NCI-H345 (cell line): Measurements from ENCODE around the gene ZNF576.
"Not testable (repeated sequence)": the region's sequence is repeated elsewhere in the genome, so short reads cannot be mapped to it uniquely, and the experiment has no call there.

ENCODE experiments used
- DNase-seq: peaks from one replicate; lab custom pipeline; 2025; lab: John Stamatoyannopoulos, UW

ZNF576 gene

GRCh38 chr19:43599635-43600295 lies 3.4 kb downstream of the ZNF576 start:
- DNase-seq = no peak

DNA sequence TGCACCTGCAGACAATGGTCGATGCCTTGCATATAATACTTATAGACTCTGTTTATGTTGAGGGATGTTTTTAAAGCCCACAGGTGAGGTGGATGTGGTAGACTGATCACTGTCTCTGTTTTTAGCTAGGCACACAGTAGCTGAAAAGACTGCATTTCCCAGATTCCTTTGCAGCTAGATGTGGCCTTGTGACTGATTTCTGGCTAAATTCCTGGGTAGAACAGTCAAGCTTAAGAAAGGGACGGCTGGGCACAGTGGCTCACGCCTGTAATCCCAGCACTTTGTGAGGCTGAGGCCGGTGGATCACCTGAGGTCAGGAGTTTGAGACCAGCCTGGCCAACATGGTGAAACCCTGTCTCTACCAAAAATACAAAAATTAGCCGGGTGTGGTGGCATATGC lies 3.9 kb downstream of the ZNF576 start:
- DNase-seq = not testable (repeated sequence)

GRCh38 chr19:43605875-43606568 lies 9.6 kb downstream of the ZNF576 start:
- DNase-seq = peak; percentile 41

DNA sequence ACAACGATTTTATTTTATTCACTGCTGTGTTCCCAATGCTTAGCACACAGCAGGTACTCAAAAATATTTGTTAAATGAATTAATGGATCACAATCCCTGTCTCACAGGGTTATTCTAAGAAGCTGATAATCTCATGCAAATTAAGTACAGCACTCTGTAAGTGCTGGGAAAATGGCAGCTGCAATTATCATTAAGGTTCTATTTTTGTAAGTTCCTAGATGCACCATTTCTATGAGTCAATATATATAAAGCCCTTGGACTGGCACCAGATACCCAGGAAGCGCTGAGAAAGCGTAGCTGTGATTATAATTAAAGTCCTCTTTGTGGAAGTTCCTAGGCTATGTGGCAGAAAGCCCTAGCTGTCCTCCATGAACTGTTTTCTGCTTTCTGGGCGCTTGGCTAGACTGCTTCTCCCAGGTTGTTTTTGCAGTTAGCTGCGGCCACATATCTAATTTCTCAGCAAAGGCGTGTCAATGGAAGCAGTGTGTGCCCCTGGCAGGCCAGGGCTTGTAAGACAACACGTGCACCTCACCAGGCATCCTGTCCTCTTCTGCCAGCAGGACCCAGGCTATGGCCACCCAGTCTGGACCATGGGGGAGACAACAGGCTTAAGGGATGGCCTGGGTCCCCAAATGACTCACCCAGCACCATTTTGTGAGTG lies 10.3 kb downstream of the ZNF576 start:
- no peak for DNase-seq

DNA sequence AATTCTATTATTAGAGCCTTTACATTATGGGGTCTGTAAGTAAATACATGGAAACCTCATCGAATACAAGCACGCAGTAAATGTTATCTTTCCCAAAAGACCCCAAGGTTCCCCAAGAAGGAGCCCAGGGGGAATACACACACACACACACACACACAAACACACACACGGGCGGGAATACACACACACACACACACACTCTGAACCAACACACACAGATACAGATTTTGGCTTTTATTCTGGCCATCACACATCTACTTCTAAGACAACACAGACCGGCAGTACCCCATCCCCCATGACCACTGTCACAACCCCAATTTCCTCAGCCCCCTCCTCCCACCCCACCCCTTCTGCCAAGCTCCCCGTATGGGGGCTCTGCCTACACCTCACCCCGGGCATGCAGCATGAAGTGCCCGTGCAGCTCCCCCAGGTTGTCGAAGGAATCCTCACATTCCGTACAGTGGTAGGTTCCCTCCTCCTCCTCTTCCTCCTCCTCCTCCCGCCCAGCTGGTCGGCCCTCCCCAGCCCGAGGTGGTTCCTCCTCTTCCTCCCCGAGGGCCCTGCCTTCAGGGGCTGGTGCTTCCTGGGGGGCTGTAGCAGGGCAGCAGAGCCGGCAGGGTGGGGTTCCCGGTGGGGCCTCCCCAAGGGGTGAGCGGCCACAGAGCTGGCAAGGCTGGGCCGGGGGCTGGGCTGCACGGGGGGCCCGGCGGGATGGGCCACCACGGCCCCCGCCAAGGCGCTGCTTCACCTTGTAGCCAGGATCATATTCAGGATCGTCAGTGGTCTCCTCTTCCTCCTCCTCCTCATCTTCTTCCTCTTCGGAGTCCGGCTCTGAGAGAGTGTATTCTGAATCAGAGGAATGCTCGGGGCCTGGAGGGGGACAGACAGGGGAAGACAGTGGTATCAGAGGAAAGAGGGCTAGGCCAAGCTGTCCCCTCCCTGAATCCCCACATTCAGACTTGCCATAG lies 11.1 kb downstream of the ZNF576 start:
- DNase-seq = no peak

GRCh38 chr19:43609872-43610271 lies 13.5 kb downstream of the ZNF576 start:
- DNase-seq = no peak

GRCh38 chr19:43610493-43610892 lies 14.1 kb downstream of the ZNF576 start:
- DNase-seq = no peak

DNA sequence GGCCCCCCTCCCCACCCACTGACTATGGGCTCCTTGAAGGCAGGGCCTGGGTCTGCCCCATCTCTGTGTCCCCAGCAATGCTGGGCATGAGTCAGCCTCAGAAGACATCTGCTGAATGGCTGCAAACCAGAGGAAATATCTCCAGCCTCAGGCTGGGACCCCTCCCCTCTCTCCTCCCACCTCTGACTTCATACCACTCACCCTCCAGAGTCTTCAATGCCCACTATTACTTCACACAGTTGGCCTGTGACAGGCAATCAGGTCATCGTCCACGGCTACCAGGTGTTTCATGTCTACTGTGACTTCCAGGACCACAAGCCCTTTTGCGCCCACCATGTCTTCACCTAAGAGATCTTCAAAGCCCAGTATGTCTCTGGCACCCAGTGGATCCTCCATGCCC lies 15.4 kb downstream of the ZNF576 start, which contains the start of gene SRRM5:
Gene SRRM5, plus strand, starts transcription at position 301 of the 400 bp plus-strand sequence. Its CDS starts 34 bp downstream, at position 335.
- DNase-seq = no peak

DNA sequence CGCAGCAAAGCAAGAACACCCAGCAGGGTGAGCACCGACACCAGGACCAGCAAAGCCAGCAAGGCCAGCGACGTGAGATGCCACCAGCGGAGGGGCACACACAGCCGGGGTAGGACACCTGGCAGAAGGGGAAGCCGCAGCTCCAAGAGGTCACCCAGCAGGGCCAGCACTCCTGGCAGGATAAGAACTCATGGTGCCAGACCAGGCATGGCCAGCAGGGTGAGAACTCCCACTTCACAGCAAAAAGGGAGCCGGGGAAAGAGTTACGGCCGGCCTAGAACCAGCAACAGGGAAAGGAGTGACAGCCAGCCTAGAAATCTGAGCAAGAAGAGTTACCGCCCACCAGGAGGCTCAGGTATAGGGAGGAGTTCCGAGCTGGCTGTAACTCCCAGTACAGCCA lies 16.0 kb downstream of the ZNF576 start:
- DNase-seq = no peak

DNA sequence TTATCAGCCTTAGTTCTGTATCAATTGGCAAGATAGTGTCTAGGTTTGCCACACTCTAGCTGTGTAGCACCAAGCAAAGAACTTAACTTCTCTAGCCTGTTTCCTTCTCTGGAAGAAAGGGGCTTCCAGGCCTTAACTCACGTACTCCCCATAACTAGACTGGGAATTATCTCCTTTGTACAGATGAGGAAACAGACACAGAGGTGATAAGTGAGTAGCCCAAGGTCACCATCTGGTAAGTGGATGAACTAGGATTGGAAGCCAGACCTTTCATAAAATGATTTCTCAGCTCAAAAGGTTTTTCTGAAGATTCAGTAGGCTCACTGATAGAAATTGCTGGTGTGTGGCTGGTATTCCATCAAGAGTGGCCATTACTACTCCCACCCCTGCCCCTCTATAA lies 19.9 kb downstream of the ZNF576 start:
- no peak for DNase-seq

DNA sequence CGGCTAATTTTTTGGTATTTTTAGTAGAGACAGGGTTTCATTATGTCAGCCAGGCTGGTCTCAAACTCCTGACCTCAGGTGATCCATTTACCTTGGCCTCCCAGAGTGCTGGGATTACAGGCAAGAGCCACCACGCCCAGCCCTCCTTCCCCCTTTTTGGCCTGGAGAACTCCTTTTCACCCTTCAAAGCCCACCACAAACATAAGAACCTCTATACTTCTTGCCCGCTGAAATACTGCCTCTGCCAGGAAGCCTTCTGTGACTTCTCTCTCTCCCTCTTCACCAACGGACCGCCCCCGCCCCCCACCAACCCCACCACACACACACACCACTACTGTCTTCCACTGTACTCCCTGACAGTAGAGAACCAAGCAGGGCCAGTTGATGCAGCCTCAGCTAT lies 20.6 kb downstream of the ZNF576 start:
- DNase-seq = no peak

DNA sequence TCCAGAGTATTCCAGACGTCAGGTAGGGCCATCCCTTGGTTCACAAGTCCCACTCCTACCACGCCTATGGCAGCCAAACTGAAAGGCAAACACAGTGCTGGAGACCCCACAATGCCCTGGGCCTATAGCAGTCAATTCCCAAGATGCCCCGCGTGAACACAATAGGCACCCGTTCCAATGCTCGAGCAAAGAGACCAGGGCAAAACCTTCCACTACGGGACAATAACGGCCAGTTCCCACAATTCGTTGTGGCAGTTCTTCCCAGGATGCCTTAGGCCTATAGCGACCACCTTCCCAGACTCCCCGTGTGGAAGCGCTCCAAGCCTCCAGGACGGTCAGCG lies 22.5 kb downstream of the ZNF576 start:
- peak; percentile 59 for DNase-seq

- peak; percentile 80 for DNase-seq
These were observed 23.1 kb downstream of the ZNF576 start, which contains the start of gene ZNF428 for GRCh38 chr19:43619262-43620060. Gene ZNF428 (minus strand): TSS chr19:43619629. CDS start chr19:43614304, 5,325 bp downstream.

GRCh38 chr19:43620061-43621001 lies 23.9 kb downstream of the ZNF576 start:
- DNase-seq = no peak

DNA sequence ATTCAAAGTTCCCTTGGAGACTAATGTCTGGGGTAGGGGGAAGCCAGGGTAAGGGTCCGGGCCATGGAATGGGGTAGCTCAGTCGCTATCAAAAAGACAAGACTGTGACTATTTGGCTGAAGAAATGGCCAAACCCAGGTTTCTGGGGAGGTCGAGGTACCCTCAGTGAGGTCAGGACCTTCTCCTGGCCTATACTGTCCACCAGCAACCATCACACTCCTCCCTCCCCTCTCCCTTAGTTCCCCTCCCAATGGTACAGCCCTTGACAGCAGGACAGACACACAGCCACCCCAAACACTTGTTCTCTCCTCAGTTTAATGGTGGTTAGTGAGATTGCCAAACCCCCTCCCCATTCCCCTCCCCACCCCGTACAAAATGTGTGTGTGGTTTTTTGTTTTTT lies 25.7 kb downstream of the ZNF576 start:
- no peak for DNase-seq

DNA sequence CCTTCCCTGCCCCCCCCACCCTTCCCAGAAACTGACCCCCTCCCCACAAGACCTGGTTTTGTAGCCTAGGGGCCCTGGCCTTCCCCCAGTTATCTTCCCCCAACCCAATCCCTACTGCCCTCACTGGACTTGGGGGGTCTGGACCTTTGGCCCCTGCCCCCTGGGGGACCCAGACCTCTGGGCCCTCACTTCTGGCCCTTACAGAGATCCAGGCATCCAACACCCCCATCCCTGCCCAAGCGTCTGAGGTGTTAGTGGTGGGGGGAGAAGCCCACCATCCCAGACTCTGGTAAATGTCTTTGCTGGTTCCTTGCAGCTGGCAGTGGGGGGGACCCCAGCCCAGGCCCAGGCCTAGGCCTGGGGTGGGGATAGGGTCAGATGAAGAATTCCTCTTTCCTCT lies 26.6 kb downstream of the ZNF576 start:
- no peak for DNase-seq

DNA sequence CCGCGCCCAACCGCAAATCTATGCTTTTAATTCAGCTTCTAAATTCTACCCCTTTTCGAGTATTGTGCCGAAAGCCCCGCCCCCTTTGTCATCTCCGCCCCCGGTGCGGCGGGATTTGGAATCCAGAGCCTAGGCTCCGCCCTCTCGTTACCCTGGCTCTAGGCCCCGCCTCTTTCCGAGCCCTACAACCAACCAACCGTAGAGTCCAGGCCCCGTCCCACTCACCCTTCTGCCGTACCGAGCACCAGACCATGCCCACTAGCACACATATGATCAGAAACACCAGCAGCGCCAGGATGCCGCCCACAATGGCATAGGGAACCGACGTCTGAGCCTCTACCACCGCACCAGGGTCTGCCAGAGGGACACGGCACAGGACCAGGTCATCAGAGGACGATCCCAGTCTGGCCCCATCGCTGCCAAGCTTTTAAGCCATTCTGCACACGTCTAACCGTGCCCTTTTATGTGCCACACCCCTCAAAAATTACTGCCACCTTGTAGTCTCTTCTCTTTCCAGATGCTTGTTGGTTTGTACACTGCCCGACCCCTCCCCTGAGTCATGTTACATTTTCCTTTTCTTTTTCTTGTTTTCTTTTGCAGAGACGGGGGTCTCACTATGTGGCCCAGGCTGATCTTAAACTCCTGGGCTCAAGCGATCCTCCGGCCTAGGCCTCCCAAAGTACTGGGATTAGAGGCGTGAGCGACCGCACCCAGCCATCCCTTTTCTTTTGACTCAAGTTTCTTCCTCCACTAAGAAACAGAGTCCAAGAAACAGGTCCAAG lies 27.7 kb downstream of the ZNF576 start:
- DNase-seq = no peak

DNA sequence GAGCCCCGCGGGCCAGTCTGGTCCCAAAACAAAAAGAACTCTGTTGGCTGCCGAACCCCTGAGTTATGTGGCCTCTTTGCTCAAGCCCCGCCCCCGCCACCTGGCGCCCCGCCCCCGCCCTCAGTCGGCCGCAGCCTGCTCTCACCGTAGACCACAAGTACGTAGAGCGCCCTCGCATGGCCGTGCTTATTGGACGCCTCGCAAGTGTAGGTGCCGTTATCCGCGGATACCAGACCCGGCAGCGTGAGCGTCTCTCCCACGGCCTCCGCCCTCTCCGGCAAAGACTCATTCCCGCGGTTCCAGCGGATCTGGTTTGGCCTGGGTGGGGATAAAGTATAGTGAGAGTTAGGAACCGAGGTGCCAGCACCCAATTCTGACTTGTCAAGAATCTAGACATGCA lies 28.5 kb downstream of the ZNF576 start:
- no peak for DNase-seq

GRCh38 chr19:43625918-43626579 lies 29.7 kb downstream of the ZNF576 start:
- no peak for DNase-seq
